DND-41 (cell line): ENCODE results near the gene SYCP2.

Experiments
- ATAC-seq: fragments of 200-7000 bp; cut with Tn5 transposase; 3 replicates; pipeline ENCODE4 v1.9.1; 2021; ENCODE audit warnings: low read depth; ENCODE audit not compliant: insufficient read depth
- DNase-seq: peaks from one replicate; pipeline ENCODE4 v3.0.0-alpha.2; 2020
- H2AFZ ChIP-seq: 2 replicates; pipeline ENCODE4 v1.6.0; 2012; ENCODE audit warnings: low read depth, low read length
- H3K27ac ChIP-seq: 2 replicates; pipeline ENCODE4 v1.5.1; 2012; ENCODE audit warnings: low read length, inconsistent platforms
- H3K27me3 ChIP-seq: fragments of 200-600 bp; sonication (generic); 2 replicates; pipeline ENCODE4 v1.6.0; 2012; ENCODE audit warnings: low read length, mild to moderate bottlenecking, inconsistent platforms; ENCODE audit not compliant: insufficient read depth, poor library complexity
- H3K36me3 ChIP-seq: 2 replicates; pipeline ENCODE4 v1.5.1; 2012; ENCODE audit warnings: low read length, inconsistent platforms; ENCODE audit not compliant: insufficient read depth
- H3K4me1 ChIP-seq: 2 replicates; pipeline ENCODE4 v1.5.1; 2012; ENCODE audit warnings: mild to moderate bottlenecking, low read length; ENCODE audit not compliant: insufficient read depth
- H3K4me2 ChIP-seq: 2 replicates; pipeline ENCODE4 v1.6.0; 2012; ENCODE audit warnings: mild to moderate bottlenecking, moderate library complexity, low read length, inconsistent platforms; ENCODE audit not compliant: insufficient read depth
- H3K4me3 ChIP-seq, 2 experiments: fragments of 200-600 bp in 1 of 2; shearing (Covaris generic) in 1 of 2; 2 replicates each; pipeline ENCODE4 v1.5.1; 2012 to 2016; ENCODE audit warnings: inconsistent platforms in 2 of 2, low read length in 2 of 2, mild to moderate bottlenecking in 2 of 2, low read depth in 1 of 2, moderate library complexity in 1 of 2
- H3K79me2 ChIP-seq: 2 replicates; pipeline ENCODE4 v1.6.0; 2012; ENCODE audit warnings: low read length, inconsistent platforms; ENCODE audit not compliant: insufficient read depth
- H3K9ac ChIP-seq: 2 replicates; pipeline ENCODE4 v1.6.0; 2012; ENCODE audit warnings: low read depth, mild to moderate bottlenecking, inconsistent platforms, low read length, moderate library complexity
- H3K9me3 ChIP-seq: 2 replicates; pipeline ENCODE4 v1.5.1; 2012; ENCODE audit warnings: low read length, moderate library complexity, mild to moderate bottlenecking, inconsistent platforms; ENCODE audit not compliant: insufficient read depth, severe bottlenecking
- H4K20me1 ChIP-seq: 2 replicates; pipeline ENCODE4 v1.6.0; 2012; ENCODE audit warnings: low read length; ENCODE audit not compliant: insufficient read depth
- CTCF ChIP-seq: IDR thresholded peaks from 2 replicates; pipeline ENCODE4 v1.5.1; 2012; ENCODE audit warnings: borderline replicate concordance, low read length, moderate library complexity, mild to moderate bottlenecking; ENCODE audit not compliant: poor library complexity, severe bottlenecking; ENCODE audit errors: extremely low read depth
- EZH2 ChIP-seq: IDR thresholded peaks from 3 replicates; pipeline ENCODE4 v1.6.1; 2012; ENCODE audit warnings: borderline replicate concordance, low read depth, mild to moderate bottlenecking, moderate library complexity, low read length, inconsistent platforms; ENCODE audit not compliant: severe bottlenecking

SYCP2 gene

GRCh38 chr20:59831024-59831915 is 102.2 kb downstream of the SYCP2 start:
- Histone ChIP-seq H3K9ac (no peak overlapping the region), H3K9me3 (no peaks in the 10 kb centered on the region), H3K4me1 (peaks cover 6% of the 10 kb centered on the region; the same call in 1 of the 2 replicates), H2AFZ (no peak overlapping the region), H3K79me2 (no peaks in the 10 kb centered on the region), H4K20me1 (no peaks in the 10 kb centered on the region), H3K36me3 (no peaks in the 10 kb centered on the region), H3K4me2 (no peak overlapping the region), H3K4me3 (no peak overlapping the region), H3K27me3 (peaks cover 37% of the 10 kb centered on the region), H3K27ac (no peak overlapping the region)
- ATAC-seq (no peak), DNase-seq (no peak)
- TF ChIP-seq CTCF, result no peak
- TF ChIP-seq EZH2, result no peak

GRCh38 chr20:59830665-59831023 is 102.8 kb downstream of the SYCP2 start:
- peaks cover 1% of the 10 kb centered on the region; the same call in 1 of the 2 replicates for H3K4me1 ChIP-seq

GRCh38 chr20:59829786-59830664 is 103.4 kb downstream of the SYCP2 start:
- H3K9ac ChIP-seq, result no peak overlapping the region
- H3K4me2 ChIP-seq, result no peak overlapping the region
- no peaks in the 10 kb centered on the region for H3K4me1 ChIP-seq
- H3K27ac ChIP-seq, result no peak overlapping the region
- no peaks in the 10 kb centered on the region for H4K20me1 ChIP-seq
- H3K4me3 ChIP-seq, result no peak overlapping the region
- DNase-seq, result no peak
- H3K36me3 ChIP-seq, result no peaks in the 10 kb centered on the region
- peaks cover 25% of the 10 kb centered on the region for H3K27me3 ChIP-seq
- no peaks in the 10 kb centered on the region for H3K9me3 ChIP-seq
- no peaks in the 10 kb centered on the region for H3K79me2 ChIP-seq
- no peak overlapping the region for H2AFZ ChIP-seq
- ATAC-seq, result no peak
- TF ChIP-seq EZH2 (no peak), CTCF (no peak)

More at GRCh38 chr20:59830665-59831023, 102.8 kb downstream of the SYCP2 start:
- Histone ChIP-seq H3K9me3 (no peaks in the 10 kb centered on the region), H2AFZ (no peak overlapping the region), H3K79me2 (no peaks in the 10 kb centered on the region), H3K4me2 (no peak overlapping the region), H3K9ac (no peak overlapping the region), H3K4me3 (no peak overlapping the region), H3K27me3 (peaks cover 31% of the 10 kb centered on the region), H3K36me3 (no peaks in the 10 kb centered on the region), H3K27ac (no peak overlapping the region), H4K20me1 (no peaks in the 10 kb centered on the region)
- TF ChIP-seq EZH2 (no peak), CTCF (no peak)
- DNase-seq (no peak), ATAC-seq (no peak)
